ENCODE results near the gene SRPK2. TPM values are rescaled to one million over a fixed set of nuclear protein-coding genes. Genes with fewer than 3 reads are reported as not detected.
"Not testable (repeated sequence)": the region's sequence is repeated elsewhere in the genome, so short reads cannot be mapped to it uniquely, and the experiment has no call there.

Gene SRPK2
- total RNA-seq, 1 donor from 2014 or later, result 26.7 TPM

GRCh38 chr7:105345725-105346124 is 43.0 kb downstream of the SRPK2 start:
- no peak for TF ChIP-seq CTCF (conservative IDR thresholded peaks at IDR 0.05; ENCODE audit: low read depth, low read length)
- no peak for DNase-seq (ENCODE audit: low read depth)
- no peak overlapping the region for H3K4me3 ChIP-seq (ENCODE audit: low read depth, low read length)

GRCh38 chr7:105345003-105345402 is 43.7 kb downstream of the SRPK2 start:
- DNase-seq (ENCODE audit: low read depth), result no peak
- H3K4me3 ChIP-seq (ENCODE audit: low read depth, low read length), result no peak overlapping the region
- no peak for TF ChIP-seq CTCF (conservative IDR thresholded peaks at IDR 0.05; ENCODE audit: low read depth, low read length)

- no peak for DNase-seq (ENCODE audit: low read depth)
- no peak overlapping the region for H3K4me3 ChIP-seq (ENCODE audit: low read depth, low read length)
- no peak for TF ChIP-seq CTCF (conservative IDR thresholded peaks at IDR 0.05; ENCODE audit: low read depth, low read length)
These were observed 49.1 kb downstream of the SRPK2 start for GRCh38 chr7:105339404-105340323.

- no peak for DNase-seq (ENCODE audit: low read depth)
- no peak overlapping the region for H3K4me3 ChIP-seq (ENCODE audit: low read depth, low read length)
- TF ChIP-seq CTCF (conservative IDR thresholded peaks at IDR 0.05; ENCODE audit: low read depth, low read length), result no peak
These were observed 51.2 kb downstream of the SRPK2 start for GRCh38 chr7:105337529-105337928.

- TF ChIP-seq CTCF (conservative IDR thresholded peaks at IDR 0.05; ENCODE audit: low read depth, low read length), result no peak
- no peak for DNase-seq (ENCODE audit: low read depth)
These were observed 52.7 kb downstream of the SRPK2 start for GRCh38 chr7:105336009-105336408.

GRCh38 chr7:105332661-105333060 is 56.1 kb downstream of the SRPK2 start:
- DNase-seq (ENCODE audit: low read depth); H3K4me3 ChIP-seq (ENCODE audit: low read depth, low read length): not testable (repeated sequence)

More at GRCh38 chr7:105336009-105336408, 52.7 kb downstream of the SRPK2 start:
- no peak overlapping the region for H3K4me3 ChIP-seq (ENCODE audit: low read depth, low read length)

GRCh38 chr7:105330526-105330925 is 58.2 kb downstream of the SRPK2 start:
- no peak for TF ChIP-seq CTCF (conservative IDR thresholded peaks at IDR 0.05; ENCODE audit: low read depth, low read length)
- H3K4me3 ChIP-seq (ENCODE audit: low read depth, low read length), result no peak overlapping the region
- DNase-seq (ENCODE audit: low read depth), result no peak

Measured in epithelial cell of proximal tubule (primary cell).